ENCODE results near the gene ZNF865.

ZNF865 gene

DNA sequence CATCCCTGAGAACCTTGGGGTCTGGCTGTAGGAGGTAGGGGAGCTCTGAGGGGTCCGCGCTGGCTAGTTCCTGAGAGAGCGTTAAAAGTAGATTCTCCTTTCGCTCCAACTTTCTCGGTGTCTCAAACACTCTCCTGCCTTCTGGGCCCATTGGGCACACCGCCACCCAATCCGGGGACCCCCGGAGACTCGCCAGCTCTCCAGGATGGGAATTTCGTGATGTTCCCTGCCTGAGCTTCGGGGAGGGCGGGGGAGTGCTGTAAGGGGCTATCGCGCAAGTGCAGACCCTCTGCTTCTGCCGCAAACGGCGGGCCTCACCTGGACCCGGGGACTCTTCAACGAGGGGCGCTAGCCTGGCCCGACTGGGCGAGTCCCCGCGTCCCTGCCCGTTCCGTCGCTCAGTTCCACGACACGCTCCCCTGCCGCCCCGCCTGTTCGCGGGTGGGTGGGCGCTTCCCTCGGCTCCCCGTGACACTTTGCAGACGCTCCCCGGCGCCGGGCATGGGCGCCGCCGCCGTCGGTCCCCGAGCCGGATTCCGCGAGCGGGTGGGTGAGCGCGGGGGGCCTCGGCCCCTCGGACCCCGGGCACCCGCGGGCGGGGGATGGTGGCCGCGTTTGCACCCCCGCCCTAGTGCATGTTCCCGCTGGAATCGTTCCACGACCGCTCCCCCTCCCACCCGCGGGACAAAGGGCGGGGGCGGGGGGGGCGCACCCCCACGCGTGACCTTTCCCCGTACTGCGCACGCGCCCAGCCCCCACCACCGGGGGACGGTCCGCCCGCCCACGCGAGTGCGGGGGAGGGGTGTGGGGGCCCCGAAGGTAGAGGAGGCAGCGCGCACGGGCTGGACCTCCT lies 42.5 kb downstream of the ZNF865 start, which contains the start of gene CCDC106:
TSS of gene CCDC106 (plus strand) at position 481 of the 853 bp plus-strand sequence. CDS start 835 bp downstream, outside the sequence.
- Histone ChIP-seq H3K27me3 (no peaks in the 10 kb centered on the region), H3K9ac (peak within 1 kb of the TSS; percentile 97), H3K4me1 (peaks cover 66% of the 10 kb centered on the region), H3K4me2 (peak within 1 kb of the TSS; percentile 97), H3K9me3 (no peaks in the 10 kb centered on the region), H3K4me3 (peak within 1 kb of the TSS; percentile 80), H3K27ac (peak within 1 kb of the TSS; percentile 99), H4K20me1 (peaks cover 14% of the 10 kb centered on the region; the same call in 1 of the 2 replicates), H3K36me3 (peaks cover 52% of the 10 kb centered on the region)
- TF ChIP-seq Cebpa-rat (IDR thresholded peaks at IDR 0.05): no peak

DNA sequence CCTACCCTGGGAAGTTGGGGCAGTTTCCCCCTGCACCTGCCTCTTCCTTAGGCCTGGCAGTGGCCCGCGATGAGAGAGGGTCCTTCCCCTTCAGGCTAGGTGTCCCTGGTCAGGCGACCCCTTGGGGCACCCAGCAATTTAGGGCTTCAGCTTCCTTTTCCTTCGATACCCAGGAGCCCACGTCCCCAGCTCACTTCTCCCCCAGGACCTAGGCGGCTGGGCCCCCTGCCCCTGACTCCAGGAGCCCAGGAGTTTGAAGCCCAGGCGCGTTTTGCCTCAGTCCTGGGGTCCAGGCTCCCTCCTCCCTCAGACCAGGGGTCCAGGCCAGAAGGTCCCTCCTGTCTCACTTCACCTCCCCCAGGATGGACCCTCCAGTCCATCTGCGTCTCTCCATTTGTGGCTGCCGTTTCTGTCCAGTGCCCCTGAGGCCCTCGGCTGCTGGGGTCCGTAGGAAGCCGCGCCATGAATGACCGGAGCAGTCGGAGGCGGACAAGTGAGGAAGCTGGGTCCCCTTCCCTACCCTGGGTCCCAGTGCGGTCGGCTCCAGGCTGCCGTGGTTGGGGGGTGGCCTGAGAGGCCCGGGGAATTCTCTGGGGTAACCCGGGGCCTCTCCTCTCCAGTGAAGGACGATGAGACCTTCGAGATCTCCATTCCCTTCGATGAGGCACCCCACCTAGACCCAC lies 43.3 kb downstream of the ZNF865 start:
- H3K4me2 ChIP-seq: peak overlapping the region; percentile 97
- peaks cover 14% of the 10 kb centered on the region; the same call in 1 of the 2 replicates for H4K20me1 ChIP-seq
- H3K27ac ChIP-seq: peak overlapping the region; percentile 99
- H3K4me1 ChIP-seq: peaks cover 67% of the 10 kb centered on the region
- no peaks in the 10 kb centered on the region for H3K27me3 ChIP-seq
- H3K4me3 ChIP-seq: peak overlapping the region; percentile 80
- H3K9me3 ChIP-seq: no peaks in the 10 kb centered on the region
- TF ChIP-seq Cebpa-rat (IDR thresholded peaks at IDR 0.05): no peak
- H3K36me3 ChIP-seq: peaks cover 54% of the 10 kb centered on the region
- H3K9ac ChIP-seq: peak overlapping the region; percentile 97

DNA sequence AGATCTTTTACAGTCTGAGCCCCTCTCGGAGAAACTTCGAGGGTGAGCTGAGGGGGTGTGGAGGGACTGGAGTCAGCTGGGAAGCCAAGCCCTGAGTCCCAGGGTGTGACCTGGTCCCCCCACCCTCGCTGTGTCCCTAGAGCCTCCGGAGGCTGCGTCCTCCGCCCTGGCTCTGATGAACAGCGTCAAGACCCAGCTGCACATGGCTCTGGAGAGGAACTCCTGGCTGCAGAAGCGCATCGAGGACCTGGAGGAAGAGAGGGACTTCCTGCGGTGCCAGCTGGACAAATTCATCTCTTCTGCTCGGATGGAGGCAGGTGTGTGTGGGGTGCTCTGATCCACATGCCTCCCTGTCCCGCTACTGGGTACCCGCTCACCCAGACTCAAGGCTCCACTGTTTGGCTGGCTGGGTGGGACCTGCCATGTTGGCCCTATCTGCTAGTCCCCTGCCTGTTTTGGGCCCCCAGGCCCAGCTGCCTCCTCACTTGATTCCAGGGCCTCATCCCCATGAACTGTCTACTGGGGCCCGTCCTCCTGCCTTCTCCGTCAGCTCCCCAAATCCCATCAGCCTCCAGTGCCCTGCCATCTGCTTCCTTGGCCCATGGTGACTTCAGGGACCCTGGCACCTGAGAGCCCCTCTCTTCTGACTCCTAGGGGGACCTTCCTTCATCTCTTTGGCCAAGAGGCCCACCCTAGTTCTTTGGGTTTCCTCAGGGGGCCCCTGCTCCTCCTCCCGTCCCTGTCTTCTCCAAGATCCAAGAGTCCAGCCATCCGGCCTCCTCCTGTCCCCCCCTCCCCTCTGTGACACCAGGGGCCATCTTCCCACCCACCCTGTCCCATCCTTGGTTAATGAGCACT lies 44.0 kb downstream of the ZNF865 start:
- no peaks in the 10 kb centered on the region for H3K9me3 ChIP-seq
- peaks cover 63% of the 10 kb centered on the region for H3K4me1 ChIP-seq
- H3K4me3 ChIP-seq: peak overlapping the region; percentile 80
- H3K36me3 ChIP-seq: peaks cover 51% of the 10 kb centered on the region
- peaks cover 9% of the 10 kb centered on the region; the same call in 1 of the 2 replicates for H4K20me1 ChIP-seq
- H3K27me3 ChIP-seq: no peaks in the 10 kb centered on the region
- H3K27ac ChIP-seq: peak overlapping the region; percentile 99
- peak overlapping the region; percentile 97 for H3K4me2 ChIP-seq
- TF ChIP-seq Cebpa-rat (IDR thresholded peaks at IDR 0.05): no peak
- H3K9ac ChIP-seq: peak overlapping the region; percentile 97

DNA sequence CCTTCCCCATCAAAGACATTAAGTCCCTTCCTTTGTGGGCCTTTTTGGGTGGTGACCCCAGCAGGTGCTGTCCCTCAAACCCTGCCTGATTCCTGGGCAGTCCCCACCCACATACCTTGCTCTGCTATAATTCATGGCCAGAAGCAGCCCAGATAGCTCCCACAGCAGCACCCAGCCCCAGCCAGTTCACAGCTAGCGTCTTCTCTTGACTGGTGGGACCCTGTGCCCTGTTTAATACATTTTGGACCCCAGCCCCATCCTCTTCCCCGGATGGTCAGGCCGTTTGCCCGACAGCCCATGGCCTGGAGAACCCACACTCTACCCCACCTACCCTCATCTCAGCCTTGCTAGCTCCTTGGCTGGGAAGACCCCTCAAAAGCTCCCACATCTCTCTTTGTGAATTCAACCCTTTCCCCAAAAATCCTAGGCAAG lies 44.7 kb downstream of the ZNF865 start:
- Histone ChIP-seq H3K36me3 (peaks cover 45% of the 10 kb centered on the region), H3K9me3 (no peaks in the 10 kb centered on the region), H3K4me2 (peak overlapping the region; percentile 97), H3K4me3 (no peak overlapping the region), H4K20me1 (peaks cover 3% of the 10 kb centered on the region; the same call in 1 of the 2 replicates), H3K27me3 (no peaks in the 10 kb centered on the region), H3K4me1 (peaks cover 56% of the 10 kb centered on the region), H3K9ac (no peak overlapping the region), H3K27ac (peak overlapping the region; percentile 46)
- TF ChIP-seq Cebpa-rat (IDR thresholded peaks at IDR 0.05): no peak

DNA sequence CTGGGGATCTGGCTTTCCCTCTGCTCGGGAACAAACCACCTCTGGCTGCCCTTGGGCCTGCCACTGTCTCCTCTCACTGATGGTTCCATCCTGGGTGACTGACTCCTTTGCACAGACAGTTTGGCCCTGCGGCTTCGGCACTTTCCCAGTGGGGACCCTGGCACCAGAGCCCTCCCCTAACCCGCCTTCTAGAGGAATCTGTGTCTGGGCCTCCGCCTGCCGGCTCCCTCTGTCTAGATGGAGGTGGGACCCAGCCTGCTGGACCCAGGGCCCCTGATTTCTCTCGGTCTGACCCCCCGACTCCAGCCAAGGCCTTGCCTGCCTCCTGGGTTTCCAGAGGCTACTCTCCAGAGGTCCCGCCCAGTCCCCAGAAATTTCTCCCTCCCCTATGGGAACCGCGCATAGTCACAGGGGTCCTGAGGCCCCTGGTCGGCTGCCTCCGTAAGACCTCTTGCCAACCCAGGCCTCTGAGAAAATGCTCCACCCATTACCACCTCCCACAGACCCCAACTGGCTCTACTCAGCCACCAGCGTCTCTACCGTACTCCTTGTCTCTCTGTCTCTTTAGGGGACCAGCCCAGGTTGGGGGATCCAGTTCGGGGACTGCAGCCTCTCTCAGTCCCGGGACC lies 45.3 kb downstream of the ZNF865 start:
- Histone ChIP-seq H3K27me3 (no peaks in the 10 kb centered on the region), H3K4me3 (no peak overlapping the region), H3K9me3 (no peaks in the 10 kb centered on the region), H3K36me3 (peaks cover 39% of the 10 kb centered on the region), H4K20me1 (peaks cover 3% of the 10 kb centered on the region; the same call in 1 of the 2 replicates), H3K9ac (no peak overlapping the region), H3K27ac (peak overlapping the region; percentile 46), H3K4me2 (no peak overlapping the region), H3K4me1 (peaks cover 50% of the 10 kb centered on the region)
- no peak for TF ChIP-seq Cebpa-rat (IDR thresholded peaks at IDR 0.05)

DNA sequence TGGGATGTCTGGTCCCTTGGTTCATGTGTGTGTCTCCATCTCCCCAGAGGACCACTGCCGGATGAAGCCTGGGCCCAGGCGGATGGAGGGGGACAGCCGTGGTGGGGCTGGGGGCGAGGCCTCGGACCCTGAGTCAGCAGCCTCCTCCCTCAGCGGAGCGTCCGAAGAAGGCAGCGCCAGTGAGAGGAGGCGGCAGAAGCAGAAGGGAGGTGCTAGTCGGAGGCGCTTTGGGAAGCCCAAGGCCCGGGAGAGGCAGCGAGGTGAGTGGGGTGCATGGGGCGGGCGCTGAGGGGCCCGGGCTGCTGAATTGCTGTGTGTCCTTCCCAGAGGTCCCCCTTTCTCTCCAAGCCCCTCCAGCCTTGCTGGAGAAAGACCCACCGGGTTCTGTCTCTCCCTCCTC lies 45.8 kb downstream of the ZNF865 start:
- Histone ChIP-seq H3K9ac (no peak overlapping the region), H3K36me3 (peaks cover 35% of the 10 kb centered on the region), H3K4me2 (no peak overlapping the region), H4K20me1 (peaks cover 8% of the 10 kb centered on the region), H3K27me3 (no peaks in the 10 kb centered on the region), H3K27ac (no peak overlapping the region), H3K9me3 (no peaks in the 10 kb centered on the region), H3K4me3 (no peak overlapping the region), H3K4me1 (peaks cover 45% of the 10 kb centered on the region)
- TF ChIP-seq Cebpa-rat (IDR thresholded peaks at IDR 0.05): no peak

DNA sequence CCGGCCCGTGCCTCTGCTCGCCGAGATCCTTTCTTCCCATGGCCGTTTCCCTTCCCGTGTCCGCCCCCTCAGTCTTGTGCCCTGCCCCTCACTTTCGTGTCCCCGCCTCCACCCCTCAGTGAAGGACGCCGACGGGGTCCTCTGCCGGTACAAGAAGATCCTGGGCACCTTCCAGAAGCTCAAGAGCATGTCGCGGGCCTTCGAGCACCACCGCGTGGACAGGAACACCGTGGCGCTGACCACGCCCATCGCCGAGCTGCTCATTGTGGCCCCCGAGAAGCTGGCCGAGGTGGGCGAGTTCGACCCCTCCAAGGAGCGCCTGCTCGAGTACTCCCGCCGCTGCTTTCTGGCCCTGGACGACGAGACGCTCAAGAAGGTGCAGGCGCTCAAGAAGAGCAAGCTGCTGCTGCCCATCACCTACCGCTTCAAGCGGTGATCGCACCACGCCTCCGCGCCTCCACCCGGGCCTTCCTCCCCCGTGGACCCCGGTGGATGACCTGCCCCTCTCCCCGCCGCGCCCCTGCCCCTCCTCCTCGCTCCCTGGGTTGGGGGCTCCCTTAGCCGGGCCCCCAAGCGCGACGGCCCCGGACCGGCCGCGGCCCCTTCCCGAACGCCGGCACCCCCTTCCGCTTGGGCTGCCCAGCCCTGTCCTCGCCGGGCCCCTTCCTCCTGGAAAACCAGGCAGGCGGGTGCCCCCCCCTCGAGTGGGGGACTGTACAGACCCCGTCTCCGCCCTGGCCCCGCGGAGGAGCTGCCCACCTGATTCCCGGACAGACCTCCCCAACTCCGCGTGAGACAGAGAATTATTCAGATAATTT lies 47.1 kb downstream of the ZNF865 start:
- H3K27me3 ChIP-seq: no peaks in the 10 kb centered on the region
- peak overlapping the region; percentile 54; the same call in 1 of the 2 replicates for H3K4me2 ChIP-seq
- no peak for TF ChIP-seq Cebpa-rat (IDR thresholded peaks at IDR 0.05)
- H4K20me1 ChIP-seq: peaks cover 21% of the 10 kb centered on the region
- H3K9ac ChIP-seq: no peak overlapping the region
- no peaks in the 10 kb centered on the region for H3K9me3 ChIP-seq
- no peak overlapping the region for H3K4me3 ChIP-seq
- peaks cover 45% of the 10 kb centered on the region for H3K4me1 ChIP-seq
- H3K36me3 ChIP-seq: peaks cover 31% of the 10 kb centered on the region
- peak overlapping the region; percentile 100; the same call in 1 of the 2 replicates for H3K27ac ChIP-seq

DNA sequence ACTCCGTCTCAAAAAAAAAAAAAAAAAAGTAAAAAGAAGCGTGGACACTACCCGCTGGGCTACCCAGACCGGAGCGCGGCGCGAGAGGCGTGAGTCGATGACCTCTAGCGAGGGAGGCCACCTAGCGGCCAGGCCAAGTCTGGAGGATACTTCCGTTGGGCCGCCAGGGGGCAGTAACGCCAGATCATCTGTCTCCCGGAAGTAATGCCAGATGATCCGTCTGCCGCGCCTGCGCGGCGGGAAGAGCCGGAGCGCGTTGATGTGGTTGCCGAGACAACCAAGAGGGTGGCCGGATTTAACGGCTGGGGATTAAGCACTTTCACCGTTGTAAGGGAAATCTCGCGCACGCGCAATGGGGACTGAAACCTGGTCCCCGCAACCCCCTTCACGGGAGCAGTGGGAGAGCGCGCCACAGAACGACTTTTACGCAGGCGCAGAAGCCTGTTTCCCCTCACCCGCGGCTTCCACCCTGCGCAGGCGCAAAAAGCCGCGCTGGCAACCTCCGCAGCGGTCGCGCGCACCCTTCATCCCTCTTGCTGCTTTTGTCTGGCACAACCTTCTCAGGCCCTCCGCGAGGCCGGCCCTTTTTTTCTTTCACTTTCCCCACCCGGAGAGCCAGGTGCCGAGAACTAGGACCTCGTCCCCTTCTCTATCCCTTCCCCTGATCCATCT lies 48.3 kb downstream of the ZNF865 start:
- peak overlapping the region; percentile 54 for H3K4me2 ChIP-seq
- H3K36me3 ChIP-seq: peaks cover 36% of the 10 kb centered on the region
- peak overlapping the region; percentile 87 for H3K4me3 ChIP-seq
- no peaks in the 10 kb centered on the region for H3K9me3 ChIP-seq
- no peaks in the 10 kb centered on the region for H3K27me3 ChIP-seq
- TF ChIP-seq Cebpa-rat (IDR thresholded peaks at IDR 0.05): no peak
- H3K9ac ChIP-seq: peak overlapping the region; percentile 100
- H4K20me1 ChIP-seq: peaks cover 34% of the 10 kb centered on the region
- H3K4me1 ChIP-seq: peaks cover 52% of the 10 kb centered on the region
- H3K27ac ChIP-seq: peak overlapping the region; percentile 100
